HepG2 (cell line): Measurements from ENCODE around the gene OVCA2. TPM values are rescaled to one million over a fixed set of nuclear protein-coding genes. Genes with fewer than 3 reads are reported as not detected.
A peak's percentile ranks its signal among the peaks of the same experiment; 100 is the strongest.

ENCODE experiments used
- ATF2 ChIP-seq: sonication (generic); formaldehyde crosslinking; IDR thresholded peaks from 2 replicates; pipeline ENCODE4 v1.4.0; 2020; ENCODE audit warnings: missing genetic modification reagents
- CBFB ChIP-seq: sonication (generic); formaldehyde crosslinking; IDR thresholded peaks from 2 replicates; pipeline ENCODE4 v1.4.0; 2020; ENCODE audit warnings: missing genetic modification reagents
- IRF2 ChIP-seq: IDR thresholded peaks from 2 replicates; pipeline ENCODE4 v1.6.1; 2018; ENCODE audit warnings: missing genetic modification reagents, missing compliant biosample characterization
- KIAA2018 ChIP-seq: sonication (generic); formaldehyde crosslinking; IDR thresholded peaks from 2 replicates; pipeline ENCODE4 v1.5.0; 2020; ENCODE audit warnings: mild to moderate bottlenecking, missing genetic modification reagents, borderline replicate concordance
- KLF6 ChIP-seq: IDR thresholded peaks from 2 replicates; pipeline ENCODE4 v1.8.0; 2016; ENCODE audit warnings: missing biosample characterization, missing genetic modification reagents
- LCORL ChIP-seq, 2 experiments: fragments of 450-650 bp in 1 of 2; sonication (generic) in 1 of 2; formaldehyde crosslinking in 1 of 2; IDR thresholded peaks; 2 replicates each; pipeline versions ENCODE4 v1.5.0 to v1.6.1; 2017 to 2020; ENCODE audit warnings: antibody characterized with exemption in 1 of 2, missing genetic modification reagents in 1 of 2
- MTERF4 ChIP-seq: sonication (generic); formaldehyde crosslinking; IDR thresholded peaks from 2 replicates; pipeline ENCODE4 v1.8.0; 2023; ENCODE audit warnings: mild to moderate bottlenecking, missing genetic modification reagents
- TOPORS ChIP-seq: sonication (generic); formaldehyde crosslinking; IDR thresholded peaks from 2 replicates; pipeline ENCODE4 v1.8.0; 2023; ENCODE audit warnings: mild to moderate bottlenecking, missing genetic modification reagents
- ZFP91 ChIP-seq: sonication (generic); formaldehyde crosslinking; IDR thresholded peaks from 2 replicates; pipeline ENCODE4 v1.9.0; 2022; ENCODE audit warnings: missing genetic modification reagents, mild to moderate bottlenecking, borderline replicate concordance
- ZNF235 ChIP-seq: sonication (generic); formaldehyde crosslinking; IDR thresholded peaks from 2 replicates; pipeline ENCODE4 v1.8.1; 2023; ENCODE audit warnings: mild to moderate bottlenecking, missing genetic modification reagents, borderline replicate concordance
- ZNF276 ChIP-seq: sonication (generic); formaldehyde crosslinking; IDR thresholded peaks from 2 replicates; pipeline ENCODE4 v1.4.0; 2020; ENCODE audit warnings: mild to moderate bottlenecking, low read depth, missing genetic modification reagents
- polyA plus RNA-seq, 8 experiments: library from polyadenylated mRNA; depleted of rRNA in 3 of 8; stranded (reverse) in 7 of 8; unstranded in 1 of 8; fragments of >200 nt; fragmentation: Illumina TruSeq in 4 of 8; extraction: Trizol in 4 of 8; gene quantifications; 2 replicates each; pipeline versions ENCODE4 v1.2.1 to v1.2.3, GENCODE V29; 2011 to 2016; ENCODE audit warnings: low read depth in 4 of 8, missing spikeins in 1 of 8, mixed read lengths in 1 of 8; ENCODE audit not compliant: insufficient read depth in 1 of 8
- total RNA-seq, 5 experiments: library from RNA; depleted of rRNA; stranded (reverse); fragments of >200 nt; fragmentation: Illumina TruSeq; extraction: Trizol; gene quantifications; 2 replicates each; pipeline ENCODE4 v1.2.3, GENCODE V29; 2016; ENCODE audit warnings: low read depth in 1 of 5

OVCA2 gene
- total and polyA plus RNA-seq, 2 of the 13 experiments (the other 11 are each of a cell fraction or from before 2014, with no cell fraction given) = 23.7 to 28.2 TPM

- TF ChIP-seq ZNF276 (CRISPR knock-in tag) (0 out of 2 replicates have a peak, but pooled peaks have one; percentile 16), ATF2 (CRISPR knock-in tag) (peak; percentile 27; the same call in 1 of the 2 replicates), KLF6 (CRISPR knock-in tag) (peak; percentile 76; the same call in 1 of the 2 replicates), TOPORS (CRISPR knock-in tag) (peak; percentile 59; the same call in 1 of the 2 replicates), ZNF235 (peak; percentile 62; the same call in 1 of the 2 replicates), IRF2 (CRISPR knock-in tag) (peak; percentile 87), ZFP91 (peak; percentile 88), KIAA2018 (CRISPR knock-in tag) (no peak), CBFB (peak; percentile 88), MTERF4 (CRISPR knock-in tag) (peak; percentile 74; the same call in 1 of the 2 replicates), LCORL (IDR thresholded peaks at IDR 0.05) (no peak), LCORL (CRISPR knock-in tag; IDR thresholded peaks at IDR 0.05) (peak; percentile 70)
Measured at GRCh38 chr17:2029911-2030778, 11.7 kb upstream of the OVCA2 start, which contains the start of gene DPH1 (continued).
